ENCODE results near the gene NUBP2.

DNA sequence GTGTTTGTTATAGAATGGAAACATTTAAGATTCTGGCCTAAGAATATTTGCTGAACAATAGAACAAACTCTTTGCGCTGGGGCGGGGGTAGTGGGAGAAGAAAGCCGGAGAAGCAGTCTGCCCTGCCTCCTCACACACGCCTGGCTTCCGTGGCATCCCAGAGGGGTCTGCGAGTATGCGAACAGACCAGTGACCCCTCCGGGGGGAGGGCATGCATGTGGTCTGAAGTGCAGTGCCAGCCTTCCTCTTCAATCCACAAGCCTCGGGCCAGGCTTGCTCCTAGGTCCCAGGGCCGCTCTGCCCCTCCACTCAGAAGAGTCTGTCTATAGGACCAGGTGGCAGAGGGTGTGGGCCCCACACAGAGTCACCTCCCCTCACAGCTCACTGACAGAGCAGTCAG is 24.9 kb downstream of the NUBP2 start:
- TF ChIP-seq, protein P1, sequence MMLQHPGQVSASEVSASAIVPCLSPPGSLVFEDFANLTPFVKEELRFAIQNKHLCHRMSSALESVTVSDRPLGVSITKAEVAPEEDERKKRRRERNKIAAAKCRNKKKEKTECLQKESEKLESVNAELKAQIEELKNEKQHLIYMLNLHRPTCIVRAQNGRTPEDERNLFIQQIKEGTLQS (IDR thresholded peaks at IDR 0.05): no peak
- TF ChIP-seq POLR2A (IDR thresholded peaks at IDR 0.05; ENCODE audit: borderline replicate concordance, extremely low read depth, insufficient read depth, insufficient read length): no peak
- TF ChIP-seq, protein P2, sequence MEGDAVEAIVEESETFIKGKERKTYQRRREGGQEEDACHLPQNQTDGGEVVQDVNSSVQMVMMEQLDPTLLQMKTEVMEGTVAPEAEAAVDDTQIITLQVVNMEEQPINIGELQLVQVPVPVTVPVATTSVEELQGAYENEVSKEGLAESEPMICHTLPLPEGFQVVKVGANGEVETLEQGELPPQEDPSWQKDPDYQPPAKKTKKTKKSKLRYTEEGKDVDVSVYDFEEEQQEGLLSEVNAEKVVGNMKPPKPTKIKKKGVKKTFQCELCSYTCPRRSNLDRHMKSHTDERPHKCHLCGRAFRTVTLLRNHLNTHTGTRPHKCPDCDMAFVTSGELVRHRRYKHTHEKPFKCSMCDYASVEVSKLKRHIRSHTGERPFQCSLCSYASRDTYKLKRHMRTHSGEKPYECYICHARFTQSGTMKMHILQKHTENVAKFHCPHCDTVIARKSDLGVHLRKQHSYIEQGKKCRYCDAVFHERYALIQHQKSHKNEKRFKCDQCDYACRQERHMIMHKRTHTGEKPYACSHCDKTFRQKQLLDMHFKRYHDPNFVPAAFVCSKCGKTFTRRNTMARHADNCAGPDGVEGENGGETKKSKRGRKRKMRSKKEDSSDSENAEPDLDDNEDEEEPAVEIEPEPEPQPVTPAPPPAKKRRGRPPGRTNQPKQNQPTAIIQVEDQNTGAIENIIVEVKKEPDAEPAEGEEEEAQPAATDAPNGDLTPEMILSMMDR (IDR thresholded peaks at IDR 0.05 in 2 of 3, conservative IDR thresholded peaks at IDR 0.05 in 1 of 3; ENCODE audit: borderline replicate concordance in 1 of 3, insufficient read depth in 1 of 3, low read depth in 2 of 3, low read length in 2 of 3): no peak
- TF ChIP-seq EGR1 (IDR thresholded peaks at IDR 0.05; ENCODE audit: low read depth): no peak
- TF ChIP-seq REST (IDR thresholded peaks at IDR 0.05; ENCODE audit: low read depth): no peak
- no peak for TF ChIP-seq SIN3A (IDR thresholded peaks at IDR 0.05; ENCODE audit: low read depth)
- TF ChIP-seq POLR2AphosphoS5 (IDR thresholded peaks at IDR 0.05; ENCODE audit: low read depth, low read length): no peak
- TF ChIP-seq ELF1 (IDR thresholded peaks at IDR 0.05; ENCODE audit: borderline replicate concordance, low read depth): no peak
- TF ChIP-seq SRF (IDR thresholded peaks at IDR 0.05; ENCODE audit: low read depth): no peak
- no peak for TF ChIP-seq YY1 (IDR thresholded peaks at IDR 0.05; ENCODE audit: extremely low read depth, insufficient replicate concordance, low read depth, low read length)
- TF ChIP-seq EZH2 (IDR thresholded peaks at IDR 0.05): no peak
- TF ChIP-seq JUND (IDR thresholded peaks at IDR 0.05): no peak
- no peak for TF ChIP-seq MAX (IDR thresholded peaks at IDR 0.05)
